GM21390 (cell line): ENCODE results near the gene MSLN.
"Not testable (repeated sequence)": the region's sequence is repeated elsewhere in the genome, so short reads cannot be mapped to it uniquely, and the experiment has no call there.

Experiments used
- ATAC-seq: cut with Tn5 transposase; IDR thresholded peaks from one replicate; pipeline ENCODE4 v1.9.1; 2021; ENCODE audit not compliant: unreplicated experiment

The MSLN gene

DNA sequence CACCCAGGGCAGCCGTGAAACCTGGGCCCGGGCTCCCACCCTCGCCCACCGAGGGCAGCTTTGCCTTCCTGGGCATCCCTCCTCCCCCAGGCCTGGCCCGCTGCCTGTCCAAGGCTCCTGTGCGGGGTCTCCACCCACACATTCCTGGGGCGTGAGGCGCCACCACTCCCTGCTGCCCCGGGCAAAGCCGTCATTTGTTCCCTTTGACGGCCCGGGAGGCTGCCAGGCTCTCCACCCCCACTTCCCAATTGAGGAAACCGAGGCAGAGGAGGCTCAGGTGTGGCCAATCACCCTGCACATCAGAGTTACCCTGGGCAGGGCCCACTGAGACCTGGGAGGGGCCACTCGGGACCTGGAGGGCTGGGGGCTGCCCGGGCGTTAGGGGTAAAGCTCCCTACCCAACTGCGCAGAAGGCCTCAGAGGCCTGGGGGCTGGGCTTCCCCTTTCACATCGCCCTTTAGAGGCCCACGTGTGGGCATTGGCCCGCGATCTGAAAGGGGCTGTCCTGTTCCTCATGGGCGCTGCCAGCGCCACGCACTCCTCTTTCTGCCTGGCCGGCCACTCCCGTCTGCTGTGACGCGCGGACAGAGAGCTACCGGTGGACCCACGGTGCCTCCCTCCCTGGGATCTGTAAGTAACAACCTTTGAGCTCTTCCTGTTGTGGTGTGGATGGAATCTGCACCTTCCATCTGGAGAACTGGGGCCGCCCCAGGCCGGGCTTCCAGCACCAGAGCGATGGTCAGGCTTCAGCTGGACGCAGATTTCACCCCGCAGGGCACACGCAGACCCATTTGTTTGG, at the start of gene MSLN:
TSS of gene MSLN (plus strand) at position 190 of the 799 bp plus-strand sequence. CDS start 1,947 bp downstream, outside the sequence.
- ATAC-seq, result no peak

DNA sequence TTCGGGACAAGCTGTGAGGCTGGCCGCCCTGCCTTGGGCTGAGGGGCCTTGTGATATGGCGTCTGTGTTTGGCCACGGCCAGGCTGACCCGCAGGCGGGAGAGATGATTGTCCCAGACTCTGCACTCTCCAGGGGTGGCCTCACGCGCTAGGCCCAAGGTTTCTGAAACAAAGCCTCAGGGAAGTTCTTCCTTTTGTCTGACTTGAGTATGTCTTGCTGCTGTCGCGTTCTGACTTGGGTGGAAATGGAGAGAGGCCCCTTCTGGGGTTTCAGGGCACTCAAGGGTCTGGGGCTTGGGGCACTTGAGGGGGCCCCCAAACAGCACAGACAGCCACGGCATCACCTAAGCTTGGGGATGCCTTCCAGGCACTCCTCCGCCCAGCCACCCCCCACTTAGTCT, 49.5 kb upstream of the MSLN start:
- ATAC-seq, result no peak

DNA sequence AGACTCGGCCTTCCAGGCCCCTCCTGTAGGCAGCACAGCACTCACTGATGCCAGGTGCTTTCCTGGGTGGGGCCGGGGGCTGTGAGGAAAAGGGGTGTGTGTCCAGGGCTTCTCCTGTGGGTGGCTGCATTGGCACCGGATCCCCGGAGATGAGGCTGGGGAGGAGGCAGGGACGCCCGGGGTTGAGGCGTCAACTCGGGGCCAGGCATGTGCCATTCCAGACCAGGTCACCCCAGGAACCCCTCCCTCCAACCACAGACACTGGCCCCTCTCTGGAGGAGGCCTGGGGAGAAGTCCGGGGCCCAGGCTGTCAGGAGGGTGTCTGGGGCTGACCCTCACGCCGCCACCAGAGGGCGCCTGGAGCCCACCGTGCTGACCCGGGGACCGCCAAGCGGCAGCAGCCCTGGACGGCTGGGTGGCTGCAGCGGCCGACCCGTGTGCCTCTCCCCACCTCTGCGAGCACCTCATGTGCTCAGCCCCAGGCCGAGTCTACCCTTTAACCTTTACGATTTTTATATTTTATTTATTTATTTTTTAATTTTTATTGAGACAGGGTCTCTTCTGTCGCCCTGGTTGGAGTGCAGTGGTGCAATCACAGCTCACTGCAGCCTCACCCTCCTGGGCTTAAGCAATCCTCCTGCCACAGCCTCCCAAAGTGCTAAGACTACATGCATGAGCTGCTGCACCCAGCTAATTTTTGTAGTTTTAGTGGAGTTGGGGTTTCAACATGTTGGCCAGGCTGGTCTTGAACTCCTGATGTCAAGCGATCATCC, 48.8 kb upstream of the MSLN start:
- ATAC-seq, result no peak

DNA sequence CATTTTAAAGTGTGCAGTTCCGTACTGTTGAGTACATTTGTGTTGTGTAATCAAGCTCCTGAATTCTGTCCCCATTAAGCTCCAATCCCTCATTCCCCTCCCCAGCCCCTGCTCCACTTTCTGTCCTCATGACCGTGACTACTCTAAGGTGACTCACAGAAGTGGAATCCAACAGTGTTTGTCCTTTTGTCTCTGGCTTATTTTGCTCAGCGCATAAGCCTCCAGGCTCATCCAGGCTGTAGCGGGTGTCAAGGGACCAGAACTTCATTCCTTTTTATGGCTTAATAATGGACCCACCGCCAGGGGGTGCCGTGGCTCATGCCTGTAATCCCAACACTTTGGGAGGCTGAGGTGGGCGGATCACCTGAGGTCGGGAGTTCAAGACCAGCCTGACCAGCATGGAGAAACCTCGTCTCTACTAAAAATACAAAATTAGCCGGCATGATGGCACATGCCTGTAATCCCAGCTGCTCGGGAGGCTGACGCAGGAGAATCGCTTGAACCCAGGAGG, 47.7 kb upstream of the MSLN start:
- ATAC-seq, result not testable (repeated sequence)

DNA sequence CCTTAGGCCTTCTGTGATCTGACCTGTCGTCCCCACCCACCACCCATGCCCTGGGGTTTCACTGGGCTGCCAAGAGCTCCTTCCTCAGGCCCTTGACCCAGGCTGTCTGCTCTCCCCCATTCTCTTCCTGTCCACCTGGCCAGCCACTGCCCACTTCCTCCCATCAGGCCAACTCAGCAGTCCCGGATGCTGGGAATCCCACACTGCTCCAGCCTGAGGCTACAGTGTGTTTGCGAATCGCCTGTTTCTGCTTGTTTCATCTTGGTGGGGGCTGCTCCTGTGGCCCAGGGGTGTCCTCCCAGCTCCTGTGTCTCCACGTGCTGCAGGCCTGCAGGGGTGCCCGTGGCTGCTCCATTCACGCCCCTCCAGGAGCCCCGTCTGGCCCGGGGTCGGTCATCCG, 46.5 kb upstream of the MSLN start:
- no peak for ATAC-seq

DNA sequence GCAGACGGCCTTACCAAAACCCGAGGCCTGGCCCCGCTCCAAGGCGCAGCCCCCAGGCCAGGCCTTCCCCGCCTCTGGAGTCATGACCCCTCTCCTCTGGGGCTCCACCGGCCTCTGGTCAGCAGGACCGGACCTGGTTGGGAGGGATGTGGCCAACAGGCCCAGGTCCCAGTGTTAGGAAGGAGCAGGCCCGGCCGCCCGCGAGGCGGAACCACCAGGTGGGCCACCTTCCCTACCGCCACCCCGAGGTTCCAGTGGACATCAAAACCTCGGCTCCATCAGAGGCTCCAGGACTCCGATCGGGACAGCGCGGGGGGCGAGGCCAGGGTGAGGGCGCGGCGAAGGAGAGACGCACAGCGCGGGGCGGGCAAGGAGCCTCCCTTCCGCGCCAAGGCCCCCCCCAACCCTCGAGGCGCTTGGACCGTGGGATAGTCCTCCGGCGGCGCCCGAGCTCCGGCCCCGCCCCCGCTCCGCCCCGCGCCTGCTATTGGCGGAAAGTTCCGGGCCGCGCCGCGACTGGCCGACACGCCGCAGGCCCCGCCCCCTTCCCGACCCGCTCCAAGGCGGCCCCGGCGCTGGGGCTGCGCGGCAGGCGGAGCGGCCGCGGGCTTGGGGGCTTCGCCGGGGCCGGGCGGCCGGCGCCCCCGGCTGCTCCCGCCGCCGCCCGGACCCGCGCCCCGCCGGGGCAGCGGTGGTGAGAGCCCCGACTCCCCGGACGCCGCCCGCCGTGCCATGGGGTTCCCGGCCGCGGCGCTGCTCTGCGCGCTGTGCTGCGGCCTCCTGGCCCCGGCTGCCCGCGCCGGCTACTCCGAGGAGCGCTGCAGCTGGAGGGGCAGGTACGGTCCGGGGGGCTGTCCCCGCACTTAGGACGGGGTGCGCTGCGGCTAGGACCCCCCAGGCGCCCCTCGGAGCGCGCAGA, 45.7 kb upstream of the MSLN start, which contains the start of gene METRN:
TSS of gene METRN (plus strand) at position 561 of the 919 bp plus-strand sequence. CDS start at position 733, 172 bp downstream.
- ATAC-seq, result peak; percentile 68

DNA sequence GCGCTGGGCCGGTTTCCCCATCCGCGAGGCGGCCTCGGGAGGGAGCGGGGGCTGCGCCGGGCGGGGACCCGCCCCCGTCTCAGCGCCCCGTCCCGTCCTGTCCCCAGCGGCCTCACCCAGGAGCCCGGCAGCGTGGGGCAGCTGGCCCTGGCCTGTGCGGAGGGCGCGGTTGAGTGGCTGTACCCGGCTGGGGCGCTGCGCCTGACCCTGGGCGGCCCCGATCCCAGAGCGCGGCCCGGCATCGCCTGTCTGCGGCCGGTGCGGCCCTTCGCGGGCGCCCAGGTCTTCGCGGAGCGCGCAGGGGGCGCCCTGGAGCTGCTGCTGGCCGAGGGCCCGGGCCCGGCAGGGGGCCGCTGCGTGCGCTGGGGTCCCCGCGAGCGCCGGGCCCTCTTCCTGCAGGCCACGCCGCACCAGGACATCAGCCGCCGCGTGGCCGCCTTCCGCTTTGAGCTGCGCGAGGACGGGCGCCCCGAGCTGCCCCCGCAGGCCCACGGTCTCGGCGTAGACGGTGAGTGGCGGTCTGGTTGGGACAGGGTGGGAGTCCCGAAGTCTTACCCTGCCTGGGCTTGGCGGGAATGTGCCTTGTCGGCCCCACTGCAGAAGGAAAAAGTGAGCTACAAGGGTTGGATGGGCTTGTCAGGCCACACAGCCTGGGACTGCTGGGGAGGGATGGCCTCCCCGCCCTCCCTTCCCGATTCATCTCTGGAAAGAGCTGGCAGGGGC, 44.9 kb upstream of the MSLN start:
- no peak for ATAC-seq

DNA sequence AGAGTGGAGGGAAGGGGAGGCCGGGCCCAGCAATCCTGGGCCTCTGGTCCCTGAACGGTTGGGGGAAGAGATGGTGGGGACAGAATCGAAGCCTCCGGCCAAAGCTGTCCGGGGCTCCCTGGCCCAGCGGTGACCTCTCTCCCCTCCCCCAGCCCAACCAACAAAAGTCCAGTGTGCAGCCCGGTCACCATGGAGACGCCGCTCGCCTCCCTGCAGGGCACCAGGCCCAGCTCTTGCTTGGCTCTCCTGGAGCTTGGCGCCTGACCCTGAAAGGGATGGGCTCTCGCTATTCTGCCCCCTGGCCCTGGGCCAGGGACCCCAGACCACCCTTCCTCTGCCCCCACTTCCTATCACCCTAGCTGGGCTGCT, 44.4 kb upstream of the MSLN start:
- no peak for ATAC-seq

DNA sequence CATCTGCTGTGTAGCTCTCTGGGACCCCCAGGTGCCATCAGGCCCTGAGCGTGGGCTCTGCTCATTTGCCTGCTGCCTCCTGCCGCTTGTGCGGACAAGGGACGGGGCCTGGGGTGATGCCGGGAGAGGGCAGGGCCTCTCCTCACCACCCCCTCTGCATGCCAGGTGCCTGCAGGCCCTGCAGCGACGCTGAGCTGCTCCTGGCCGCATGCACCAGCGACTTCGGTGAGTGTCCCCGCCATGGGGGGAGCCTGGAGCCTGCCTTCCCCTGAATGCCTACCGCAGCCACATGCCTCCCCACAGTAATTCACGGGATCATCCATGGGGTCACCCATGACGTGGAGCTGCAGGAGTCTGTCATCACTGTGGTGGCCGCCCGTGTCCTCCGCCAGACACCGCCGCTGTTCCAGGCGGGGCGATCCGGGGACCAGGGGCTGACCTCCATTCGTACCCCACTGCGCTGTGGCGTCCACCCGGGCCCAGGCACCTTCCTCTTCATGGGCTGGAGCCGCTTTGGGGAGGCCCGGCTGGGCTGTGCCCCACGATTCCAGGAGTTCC, 43.7 kb upstream of the MSLN start:
- ATAC-seq, result no peak

DNA sequence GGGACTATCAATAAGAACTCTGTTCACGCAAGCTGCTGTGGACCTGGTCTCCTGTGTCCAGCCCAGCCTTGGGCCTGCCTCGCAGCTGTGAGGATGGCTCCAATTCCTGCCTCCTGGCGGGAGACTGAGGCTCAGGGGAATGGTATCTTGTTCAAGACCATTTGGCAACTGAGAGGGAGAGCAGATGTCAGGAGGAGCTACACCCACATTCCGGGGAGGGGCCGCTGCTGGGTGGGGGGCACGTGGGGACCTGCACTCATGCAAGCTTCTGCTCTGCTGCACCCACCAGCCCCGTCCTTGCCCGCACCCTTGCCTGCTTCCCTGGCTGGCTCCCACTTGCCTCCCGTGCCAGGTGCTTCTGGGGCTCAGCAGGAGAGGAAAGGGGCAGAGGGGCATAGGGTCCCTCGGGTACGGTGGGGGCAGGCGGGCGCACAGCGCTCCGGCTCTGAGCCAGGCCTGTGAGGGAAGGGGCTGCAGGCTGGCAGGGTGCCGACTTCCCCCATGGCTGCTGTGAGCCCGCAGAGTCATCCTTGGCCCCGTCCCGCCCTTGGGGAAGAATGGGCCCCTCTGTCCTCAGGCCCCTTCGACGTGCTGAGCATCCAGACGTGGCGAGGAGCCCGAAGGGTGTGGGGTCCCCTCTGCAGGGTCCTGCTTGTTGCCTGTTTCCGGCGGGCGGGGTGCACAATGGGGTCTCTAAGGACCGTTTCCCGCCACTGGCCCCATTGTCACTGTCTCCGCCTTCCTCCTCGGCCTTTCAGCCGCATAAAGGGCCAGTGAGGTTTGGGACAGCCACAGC, 42.9 kb upstream of the MSLN start:
- ATAC-seq, result no peak

DNA sequence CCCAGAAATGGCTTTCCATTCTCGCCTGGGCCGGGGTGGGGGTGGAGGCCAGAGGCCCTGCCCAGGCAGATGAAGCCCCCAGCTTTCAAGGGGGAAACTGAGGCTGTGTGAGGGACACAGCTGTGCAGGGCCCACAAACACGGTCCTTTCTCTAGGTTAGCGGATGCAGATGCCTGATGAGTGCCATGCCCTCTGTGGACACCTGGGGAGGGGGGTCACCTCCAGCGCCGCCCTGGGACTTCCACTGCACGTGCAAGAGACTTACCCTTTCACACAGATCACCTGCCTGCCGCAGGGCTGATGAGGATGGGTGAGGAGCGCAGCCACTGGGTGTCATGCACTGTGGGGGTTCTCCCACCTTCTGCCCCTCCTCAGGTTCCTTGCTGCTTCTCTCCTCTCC, 42.1 kb upstream of the MSLN start:
- ATAC-seq, result no peak

DNA sequence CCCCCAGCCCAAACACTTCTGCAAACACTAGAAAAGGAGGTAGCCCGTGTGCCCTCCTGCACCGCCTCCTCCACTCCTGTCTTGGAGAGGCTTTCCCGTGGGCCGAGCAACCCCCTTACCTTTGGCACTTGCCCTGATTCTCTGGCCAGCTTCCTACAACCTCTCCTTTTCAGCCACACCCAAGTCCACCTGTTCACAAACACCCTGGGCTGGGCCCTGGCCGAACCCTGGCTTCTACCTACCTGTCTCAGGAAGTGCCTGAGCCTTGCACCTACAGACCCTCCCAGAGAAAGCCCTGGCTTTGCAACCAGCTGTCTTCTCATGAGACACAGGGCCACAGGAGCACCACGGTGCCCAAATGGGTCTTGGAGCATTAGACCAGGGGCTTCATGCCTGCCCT, 41.6 kb upstream of the MSLN start:
- ATAC-seq, result no peak

DNA sequence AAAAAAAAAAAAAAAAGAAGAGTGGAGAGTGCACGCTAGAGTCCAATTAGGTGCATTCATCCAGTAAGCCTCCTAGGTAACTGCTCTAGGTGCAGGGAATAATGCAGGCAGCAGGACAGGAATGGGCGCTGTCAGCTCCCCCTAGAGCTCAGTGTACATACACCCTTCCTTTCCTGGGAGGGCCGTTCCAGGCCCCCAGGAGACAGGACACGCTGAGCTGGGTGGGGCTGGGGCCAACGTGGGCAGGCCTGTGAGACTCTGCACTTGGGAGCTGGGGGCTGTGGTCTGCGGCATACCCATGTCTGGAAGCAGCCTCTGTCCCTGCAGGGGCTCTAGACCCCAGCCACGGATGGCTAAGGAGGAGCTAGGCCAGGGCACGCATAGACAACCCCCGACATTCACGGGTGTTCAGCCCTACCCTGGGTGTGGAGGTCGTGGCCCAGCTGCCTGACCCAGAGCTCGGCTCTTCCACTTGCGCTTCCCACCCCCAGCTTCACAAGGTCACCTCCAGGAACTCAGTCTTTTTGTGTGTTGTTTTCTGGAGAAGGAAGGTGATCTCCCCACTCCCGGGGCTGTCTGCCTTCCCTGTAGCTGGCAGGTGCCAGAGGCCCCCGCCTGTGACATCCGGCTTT, 40.6 kb upstream of the MSLN start:
- ATAC-seq, result no peak

DNA sequence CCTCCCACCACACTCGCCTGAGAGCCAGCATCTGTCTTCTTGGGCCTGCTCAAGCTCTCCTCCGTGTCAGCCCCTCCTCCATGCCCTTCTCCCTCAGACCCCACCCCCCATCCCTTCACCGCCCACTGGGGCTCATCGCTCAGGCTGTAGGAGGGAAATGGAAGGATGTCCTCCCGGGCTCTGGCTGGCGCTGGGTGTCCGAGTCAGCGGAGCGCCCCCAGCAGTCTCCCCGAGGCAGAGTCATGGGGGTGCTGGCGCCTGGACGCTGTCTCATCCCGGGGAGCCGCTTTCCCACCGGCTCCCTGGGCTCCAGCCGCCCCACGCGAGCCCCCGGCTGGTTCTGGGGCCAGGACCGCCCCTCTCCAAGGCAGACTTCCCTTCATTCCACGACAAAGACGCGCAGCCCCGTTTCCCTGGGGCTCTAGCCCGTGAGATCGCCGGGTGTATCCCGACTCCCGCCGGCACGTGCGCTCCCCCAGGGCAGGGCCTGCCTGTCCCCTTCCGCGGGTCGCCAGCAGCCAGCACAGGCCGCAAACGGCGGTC, 40.0 kb upstream of the MSLN start:
- ATAC-seq, result no peak

DNA sequence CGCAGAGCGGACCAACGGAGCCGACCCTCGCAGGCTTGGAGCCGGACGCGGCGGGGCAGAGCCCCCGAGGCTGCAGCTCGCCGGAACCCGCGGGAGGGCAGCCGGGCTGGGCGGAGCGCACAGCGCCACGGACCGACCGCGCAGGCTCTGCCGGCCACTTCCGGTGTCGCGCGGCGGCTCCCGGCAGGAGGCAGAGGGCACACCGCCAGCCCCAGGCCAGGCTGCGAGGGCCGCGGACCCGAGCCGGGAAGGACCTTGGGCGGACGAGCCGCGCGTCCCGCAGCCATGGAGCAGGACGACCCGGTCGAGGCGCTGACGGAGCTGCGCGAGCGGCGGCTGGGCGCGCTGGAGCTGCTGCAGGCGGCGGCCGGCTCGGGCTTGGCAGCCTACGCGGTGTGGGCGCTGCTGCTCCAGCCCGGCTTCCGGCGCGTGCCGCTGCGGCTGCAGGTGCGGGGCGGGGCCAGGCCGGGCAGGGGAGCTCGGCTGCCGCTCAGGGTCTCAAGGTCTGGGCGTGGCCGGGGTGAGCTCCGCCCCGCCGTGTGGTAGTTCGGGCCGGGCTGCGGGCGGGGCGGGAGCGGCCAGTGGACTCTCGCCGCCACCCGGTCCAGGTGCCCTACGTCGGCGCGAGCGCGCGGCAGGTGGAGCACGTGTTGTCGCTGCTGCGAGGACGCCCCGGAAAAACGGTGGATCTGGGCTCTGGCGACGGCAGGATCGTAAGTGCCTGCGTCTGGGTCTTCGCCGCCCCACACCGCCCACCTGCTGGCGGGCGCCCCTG, 39.4 kb upstream of the MSLN start, which contains the start of gene ANTKMT:
TSS of gene ANTKMT (plus strand) at position 157 of the 775 bp plus-strand sequence. CDS start at position 286, 129 bp downstream.
- peak; percentile 60 for ATAC-seq

DNA sequence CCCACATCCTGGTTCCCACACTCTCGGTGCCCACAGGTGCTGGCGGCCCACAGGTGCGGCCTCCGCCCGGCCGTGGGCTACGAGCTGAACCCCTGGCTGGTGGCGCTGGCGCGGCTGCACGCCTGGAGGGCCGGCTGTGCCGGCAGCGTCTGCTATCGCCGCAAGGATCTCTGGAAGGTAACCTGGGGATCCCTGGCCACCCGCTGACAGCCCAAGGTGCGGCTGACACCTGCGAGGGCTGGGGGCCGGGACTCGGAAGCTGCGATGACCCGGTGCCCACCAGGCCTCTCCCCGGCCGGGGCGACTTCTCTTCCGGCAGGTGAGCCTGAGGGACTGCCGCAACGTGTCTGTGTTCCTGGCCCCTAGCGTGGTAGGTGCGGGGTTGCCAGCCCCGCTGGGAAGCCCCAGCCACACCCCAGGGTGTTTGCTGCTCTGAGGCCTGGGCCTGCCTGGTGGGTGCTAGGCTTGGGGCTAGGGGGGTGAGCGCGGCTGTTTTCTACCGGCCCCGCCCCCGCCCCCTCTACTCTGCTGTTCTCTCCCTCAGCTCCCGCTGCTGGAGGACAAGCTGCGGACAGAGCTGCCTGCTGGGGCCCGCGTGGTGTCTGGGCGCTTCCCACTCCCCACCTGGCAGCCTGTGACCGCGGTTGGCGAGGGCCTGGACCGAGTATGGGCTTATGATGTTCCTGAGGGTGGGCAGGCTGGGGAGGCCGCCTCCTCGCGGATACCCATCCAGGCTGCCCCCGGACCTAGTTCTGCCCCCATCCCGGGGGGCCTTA, 38.6 kb upstream of the MSLN start:
- ATAC-seq, result no peak
